Stomach (tissue), 4 donors: Measurements from ENCODE around the gene FUT2.

ENCODE experiments used
- CTCF ChIP-seq, 7 experiments: fragments of 450-650 bp in 4 of 7; fragments of 200-600 bp in 3 of 7; sonication (generic) in 3 of 7; IDR thresholded peaks; one replicate each; pipeline ENCODE4 v1.5.1; 2016 to 2019; ENCODE audit warnings: antibody characterized with exemption in 7 of 7, control low read depth in 2 of 7, mild to moderate bottlenecking in 1 of 7
- EP300 ChIP-seq: sonication (generic); formaldehyde crosslinking; IDR thresholded peaks from one replicate; pipeline ENCODE4 v1.6.1; 2017; ENCODE audit warnings: antibody characterized with exemption
- POLR2A ChIP-seq, 4 donors: fragments of 450-650 bp; IDR thresholded peaks; one replicate each; pipeline ENCODE4 v1.6.1; 2016; ENCODE audit warnings: antibody characterized with exemption in 4 of 4, control low read depth in 2 of 4, mild to moderate bottlenecking in 1 of 4, moderate library complexity in 1 of 4

GRCh38 chr19:48718711-48719231 is 23.0 kb downstream of the FUT2 start:
- TF ChIP-seq CTCF (IDR thresholded peaks at IDR 0.05) (no peak), EP300 (no peak), POLR2A (IDR thresholded peaks at IDR 0.05) (no peak)
